NOMO-1 treated with DMSO at 0.1 percent for 48 hours (cell line): Measurements from ENCODE around the gene DUSP28.

Experiments used
- DNase-seq: peaks from one replicate; lab custom pipeline; 2025; ENCODE audit not compliant: unreplicated experiment; lab: John Stamatoyannopoulos, UW

Gene DUSP28

GRCh38 chr2:240572141-240573031 is 12.2 kb downstream of the DUSP28 start:
- no peak for DNase-seq

- no peak for DNase-seq
Observed at GRCh38 chr2:240573071-240573515, 12.9 kb downstream of the DUSP28 start.

GRCh38 chr2:240573516-240574385 is 13.6 kb downstream of the DUSP28 start:
- DNase-seq = no peak

- DNase-seq = no peak
Observed at GRCh38 chr2:240574386-240575100, 14.4 kb downstream of the DUSP28 start.

- no peak for DNase-seq
Observed at GRCh38 chr2:240575101-240575965, 15.2 kb downstream of the DUSP28 start.

GRCh38 chr2:240576036-240576435 is 15.9 kb downstream of the DUSP28 start:
- no peak for DNase-seq

- DNase-seq = no peak
Observed at GRCh38 chr2:240576436-240577205, 16.5 kb downstream of the DUSP28 start.

GRCh38 chr2:240577281-240578109 is 17.3 kb downstream of the DUSP28 start:
- no peak for DNase-seq

- no peak for DNase-seq
Observed at GRCh38 chr2:240578110-240578450, 17.9 kb downstream of the DUSP28 start.

GRCh38 chr2:240578488-240578887 is 18.3 kb downstream of the DUSP28 start:
- no peak for DNase-seq

GRCh38 chr2:240579071-240579762 is 19.1 kb downstream of the DUSP28 start:
- no peak for DNase-seq

GRCh38 chr2:240579771-240580614 is 19.8 kb downstream of the DUSP28 start:
- peak; percentile 90 for DNase-seq

GRCh38 chr2:240581811-240582210 is 21.7 kb downstream of the DUSP28 start:
- DNase-seq = no peak

- no peak for DNase-seq
Observed at GRCh38 chr2:240582781-240583180, 22.6 kb downstream of the DUSP28 start.

- no peak for DNase-seq
Observed at GRCh38 chr2:240583774-240584173, 23.6 kb downstream of the DUSP28 start.

- DNase-seq = peak; percentile 93
Observed at GRCh38 chr2:240584486-240585031, 24.4 kb downstream of the DUSP28 start.

- DNase-seq = no peak
Observed at GRCh38 chr2:240585101-240585500, 24.9 kb downstream of the DUSP28 start.
